HG03378 (cell line): Measurements from ENCODE around the gene ORC3.

ENCODE experiments used
- ATAC-seq: cut with Tn5 transposase; IDR thresholded peaks from one replicate; pipeline ENCODE4 v1.9.1; 2021; ENCODE audit warnings: mild to moderate bottlenecking, moderate library complexity; ENCODE audit not compliant: unreplicated experiment

ORC3 gene

GRCh38 chr6:87589693-87590416 is at the start of gene ORC3, which contains the start of gene RARS2:
Gene ORC3 (plus strand): TSS chr6:87590135. CDS start chr6:87590169, 34 bp downstream.
Gene RARS2 (minus strand): TSS chr6:87589987. CDS start chr6:87589957, 30 bp downstream.
- peak; percentile 99 for ATAC-seq

GRCh38 chr6:87540539-87540938 is 49.4 kb upstream of the ORC3 start:
- ATAC-seq, result no peak

GRCh38 chr6:87541041-87541440 is 48.9 kb upstream of the ORC3 start:
- no peak for ATAC-seq

GRCh38 chr6:87541744-87542143 is 48.2 kb upstream of the ORC3 start:
- ATAC-seq, result no peak

- no peak for ATAC-seq
Observed at GRCh38 chr6:87543696-87544473, 46.0 kb upstream of the ORC3 start.

- ATAC-seq, result no peak
Observed at GRCh38 chr6:87544474-87544735, 45.5 kb upstream of the ORC3 start.

GRCh38 chr6:87551799-87552198 is 38.1 kb upstream of the ORC3 start:
- no peak for ATAC-seq

- no peak for ATAC-seq
Observed at GRCh38 chr6:87553159-87553765, 36.7 kb upstream of the ORC3 start.

GRCh38 chr6:87555506-87555905 is 34.4 kb upstream of the ORC3 start:
- no peak for ATAC-seq

- ATAC-seq, result no peak
Observed at GRCh38 chr6:87558446-87558845, 31.5 kb upstream of the ORC3 start.

GRCh38 chr6:87561017-87561416 is 28.9 kb upstream of the ORC3 start:
- ATAC-seq, result no peak

- ATAC-seq, result no peak
Observed at GRCh38 chr6:87572021-87572420, 17.9 kb upstream of the ORC3 start.

- no peak for ATAC-seq
Observed at GRCh38 chr6:87572883-87573282, 17.1 kb upstream of the ORC3 start.

- ATAC-seq, result no peak
Observed at GRCh38 chr6:87573307-87574024, 16.5 kb upstream of the ORC3 start.

- no peak for ATAC-seq
Observed at GRCh38 chr6:87574237-87574804, 15.6 kb upstream of the ORC3 start.

GRCh38 chr6:87575423-87575822 is 14.5 kb upstream of the ORC3 start:
- ATAC-seq, result no peak

- ATAC-seq, result no peak
Observed at GRCh38 chr6:87583822-87584221, 6.1 kb upstream of the ORC3 start.

- no peak for ATAC-seq
Observed at GRCh38 chr6:87586371-87587077, 3.4 kb upstream of the ORC3 start.

GRCh38 chr6:87588756-87589407 is 1.1 kb upstream of the ORC3 start:
- no peak for ATAC-seq

GRCh38 chr6:87590417-87590880 is 514 bp downstream of the ORC3 start:
- ATAC-seq, result no peak
